OCI-LY3 (cell line): ENCODE data around the gene SOAT2.

ENCODE experiments used
- CTCF ChIP-seq: fragments of 200-600, 300-600 bp; sonication (generic); IDR thresholded peaks from 2 replicates; pipeline ENCODE4 v1.5.1; 2014; ENCODE audit warnings: antibody characterized with exemption, low read length, low read depth
- EZH2phosphoT487 ChIP-seq: fragments of 200-600 bp; shearing (Covaris generic); IDR thresholded peaks from 2 replicates; pipeline ENCODE4 v1.6.1; 2018; ENCODE audit warnings: antibody characterized with exemption, mixed run types, low read depth

GRCh38 chr12:53127169-53127568, 23.9 kb downstream of the SOAT2 start:
- TF ChIP-seq CTCF (no peak), EZH2phosphoT487 (no peak)
